ENCODE results near the gene CXCR4.

- TF ChIP-seq, protein P1, sequence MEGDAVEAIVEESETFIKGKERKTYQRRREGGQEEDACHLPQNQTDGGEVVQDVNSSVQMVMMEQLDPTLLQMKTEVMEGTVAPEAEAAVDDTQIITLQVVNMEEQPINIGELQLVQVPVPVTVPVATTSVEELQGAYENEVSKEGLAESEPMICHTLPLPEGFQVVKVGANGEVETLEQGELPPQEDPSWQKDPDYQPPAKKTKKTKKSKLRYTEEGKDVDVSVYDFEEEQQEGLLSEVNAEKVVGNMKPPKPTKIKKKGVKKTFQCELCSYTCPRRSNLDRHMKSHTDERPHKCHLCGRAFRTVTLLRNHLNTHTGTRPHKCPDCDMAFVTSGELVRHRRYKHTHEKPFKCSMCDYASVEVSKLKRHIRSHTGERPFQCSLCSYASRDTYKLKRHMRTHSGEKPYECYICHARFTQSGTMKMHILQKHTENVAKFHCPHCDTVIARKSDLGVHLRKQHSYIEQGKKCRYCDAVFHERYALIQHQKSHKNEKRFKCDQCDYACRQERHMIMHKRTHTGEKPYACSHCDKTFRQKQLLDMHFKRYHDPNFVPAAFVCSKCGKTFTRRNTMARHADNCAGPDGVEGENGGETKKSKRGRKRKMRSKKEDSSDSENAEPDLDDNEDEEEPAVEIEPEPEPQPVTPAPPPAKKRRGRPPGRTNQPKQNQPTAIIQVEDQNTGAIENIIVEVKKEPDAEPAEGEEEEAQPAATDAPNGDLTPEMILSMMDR (conservative IDR thresholded peaks at IDR 0.05 in 1 of 2, IDR thresholded peaks at IDR 0.05 in 1 of 2; ENCODE audit: extremely low read depth in 1 of 2, insufficient read depth in 1 of 2, low read depth in 1 of 2, low read length in 2 of 2) = no peak
- TF ChIP-seq EZH2 (IDR thresholded peaks at IDR 0.05; ENCODE audit: borderline replicate concordance, low read length) = no peak
Measured at GRCh38 chr2:136085453-136086209, 32.3 kb downstream of the CXCR4 start.
